Stimulated activated naive CD8-positive, alpha-beta T cell treated with anti-CD3 and anti-CD28 coated beads, Interleukin-15, amount 100 ng/mL, for 72 hours (primary cell): Measurements from ENCODE around the gene TSPAN18.
A peak's percentile ranks its signal among the peaks of the same experiment; 100 is the strongest.

Source experiments
- ATAC-seq: fragments of 150-1000 bp; cut with Tn5 transposase; 2 replicates; pipeline ENCODE4 v1.10.0; 2021; ENCODE audit warnings: mild to moderate bottlenecking, moderate library complexity
- DNase-seq, 2 donors: peaks; one replicate each; pipeline ENCODE4 v3.0.0; 2021 to 2022
- H3K27ac Mint-ChIP-seq, 2 donors: one replicate each; pipeline ENCODE4 v1.8.0; 2022; ENCODE audit warnings: mild to moderate bottlenecking in 2 of 2, mixed read lengths in 2 of 2, moderate library complexity in 2 of 2
- H3K27me3 Mint-ChIP-seq: one replicate; pipeline ENCODE4 v1.8.0; 2022; ENCODE audit warnings: mixed read lengths
- H3K4me1 Mint-ChIP-seq: one replicate; pipeline ENCODE4 v1.8.0; 2022; ENCODE audit warnings: mild to moderate bottlenecking, mixed read lengths
- H3K4me3 Mint-ChIP-seq, 2 donors: one replicate each; pipeline ENCODE4 v1.8.0; 2022; ENCODE audit warnings: mild to moderate bottlenecking in 2 of 2, mixed read lengths in 2 of 2, moderate library complexity in 1 of 2
- H3K9me3 Mint-ChIP-seq, 2 donors: one replicate each; pipeline ENCODE4 v1.8.0; 2022; ENCODE audit warnings: mixed read lengths in 2 of 2

TSPAN18 gene

DNA sequence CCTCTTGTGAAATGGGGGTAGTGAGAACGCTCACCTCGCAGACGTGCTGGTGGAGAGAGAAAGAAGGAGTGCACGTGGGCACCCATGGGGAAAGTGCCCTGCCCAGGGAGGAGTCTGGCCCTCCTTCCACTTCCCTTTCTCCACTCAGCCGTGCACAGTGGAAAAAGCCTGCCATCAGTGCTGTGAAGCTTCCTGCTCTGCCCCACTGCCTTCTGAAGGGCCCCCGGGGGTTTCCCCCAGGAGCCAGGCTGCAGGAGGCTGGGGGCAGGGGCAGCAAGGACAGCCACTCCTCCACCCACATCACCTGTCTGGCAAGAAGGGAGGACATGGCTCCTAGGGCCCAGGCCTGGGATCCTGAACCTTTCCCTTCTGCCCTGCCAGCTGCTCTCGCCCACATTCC is 216.4 kb downstream of the TSPAN18 start:
- no peaks in the 10 kb centered on the region for H3K9me3 Mint-ChIP-seq
- no peaks in the 10 kb centered on the region for H3K27me3 Mint-ChIP-seq
- DNase-seq (peak in 1 of 2 donors; percentile 40), ATAC-seq (peak; percentile 77)
- H3K27ac Mint-ChIP-seq = no peak overlapping the region
- peaks cover 40% of the 10 kb centered on the region for H3K4me1 Mint-ChIP-seq
- H3K4me3 Mint-ChIP-seq = peak overlapping the region in 1 of 2 donors; percentile 72

DNA sequence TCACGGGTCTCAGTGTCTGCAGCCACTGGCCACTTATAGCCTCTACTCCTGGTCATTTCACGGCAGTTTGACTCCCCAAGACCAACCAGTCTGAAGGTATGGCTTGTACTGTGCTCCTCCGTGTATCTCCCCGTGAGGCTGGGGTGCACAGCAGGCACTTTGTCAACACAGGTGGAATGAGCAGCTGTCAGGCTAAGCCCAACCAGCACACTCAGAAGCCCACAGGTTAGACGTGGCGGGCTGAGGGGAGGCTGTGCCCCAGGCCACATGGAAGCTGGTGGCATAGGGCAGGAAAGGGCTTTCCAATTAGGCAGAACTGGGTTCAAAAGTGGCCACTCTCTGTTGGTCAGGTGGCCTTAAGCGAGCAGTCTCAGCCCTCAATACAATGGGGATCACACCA is 216.9 kb downstream of the TSPAN18 start:
- H3K27me3 Mint-ChIP-seq = peaks cover 3% of the 10 kb centered on the region
- ATAC-seq (no peak), DNase-seq (no peak)
- peak overlapping the region in 1 of 2 donors; percentile 72 for H3K4me3 Mint-ChIP-seq
- H3K4me1 Mint-ChIP-seq = peaks cover 42% of the 10 kb centered on the region
- no peak overlapping the region for H3K27ac Mint-ChIP-seq
- H3K9me3 Mint-ChIP-seq = no peaks in the 10 kb centered on the region

GRCh38 chr11:44944181-44944852 is 217.6 kb downstream of the TSPAN18 start:
- DNase-seq (no peak), ATAC-seq (no peak)
- Mint-ChIP-seq H3K27me3 (peaks cover 8% of the 10 kb centered on the region), H3K9me3 (no peaks in the 10 kb centered on the region), H3K4me1 (peaks cover 48% of the 10 kb centered on the region), H3K4me3 (no peak overlapping the region), H3K27ac (no peak overlapping the region)

- no peak overlapping the region for H3K27ac Mint-ChIP-seq
- no peak overlapping the region for H3K4me3 Mint-ChIP-seq
- no peaks in the 10 kb centered on the region for H3K9me3 Mint-ChIP-seq
- H3K4me1 Mint-ChIP-seq = peaks cover 49% of the 10 kb centered on the region
- ATAC-seq (no peak), DNase-seq (no peak)
- H3K27me3 Mint-ChIP-seq = peaks cover 8% of the 10 kb centered on the region
Measured at GRCh38 chr11:44944853-44945235, 218.1 kb downstream of the TSPAN18 start.

DNA sequence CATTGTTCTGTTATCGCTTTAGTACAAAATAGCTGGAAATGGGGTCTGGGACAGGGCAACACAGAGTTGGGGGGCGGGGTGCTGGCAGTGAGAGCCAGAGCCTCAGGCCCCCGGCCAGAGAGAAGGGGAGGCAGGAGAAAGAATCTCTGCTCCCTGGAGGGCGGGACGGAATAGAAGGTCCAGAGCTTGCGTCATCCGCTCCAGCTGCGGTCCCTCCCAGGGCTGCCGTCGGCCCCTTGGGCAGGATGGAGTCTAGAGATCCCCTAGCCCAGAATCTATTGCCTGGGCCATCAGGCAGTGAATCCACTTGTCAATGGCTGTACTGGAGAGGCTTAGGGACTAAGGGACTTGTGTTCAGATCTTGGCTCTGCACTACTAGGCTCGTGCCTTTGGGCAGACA is 218.9 kb downstream of the TSPAN18 start:
- ATAC-seq (no peak), DNase-seq (no peak)
- Mint-ChIP-seq H3K4me1 (peaks cover 49% of the 10 kb centered on the region), H3K9me3 (no peaks in the 10 kb centered on the region), H3K27me3 (peaks cover 8% of the 10 kb centered on the region), H3K4me3 (no peak overlapping the region), H3K27ac (no peak overlapping the region)

DNA sequence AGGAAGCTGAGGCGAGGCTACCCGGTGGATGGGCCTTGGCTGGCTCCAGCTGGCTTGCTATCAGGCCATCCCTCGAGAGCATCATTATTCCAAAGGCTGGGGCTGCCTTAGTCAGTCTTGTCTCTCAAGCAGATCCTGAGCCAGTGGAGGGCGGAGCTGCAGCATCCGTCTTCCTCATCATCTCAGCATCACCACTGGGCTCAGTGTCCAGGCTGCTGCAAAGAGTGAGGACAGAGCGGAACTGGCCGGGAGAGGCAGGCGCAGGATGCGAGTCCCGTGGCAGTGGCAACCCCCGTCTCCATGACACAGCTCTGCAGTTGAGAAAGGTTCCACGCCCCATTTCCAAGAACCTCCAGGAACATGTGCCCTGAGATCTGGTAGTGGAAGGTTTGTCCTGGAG is 219.5 kb downstream of the TSPAN18 start:
- peaks cover 49% of the 10 kb centered on the region for H3K4me1 Mint-ChIP-seq
- H3K4me3 Mint-ChIP-seq = no peak overlapping the region
- H3K27ac Mint-ChIP-seq = no peak overlapping the region
- no peaks in the 10 kb centered on the region for H3K9me3 Mint-ChIP-seq
- H3K27me3 Mint-ChIP-seq = peaks cover 8% of the 10 kb centered on the region
- DNase-seq = no peak
- no peak for ATAC-seq

- Mint-ChIP-seq H3K4me1 (peaks cover 44% of the 10 kb centered on the region), H3K4me3 (no peak overlapping the region), H3K9me3 (no peaks in the 10 kb centered on the region), H3K27me3 (peaks cover 8% of the 10 kb centered on the region), H3K27ac (no peak overlapping the region)
- no peak for DNase-seq
- ATAC-seq = no peak
Measured at GRCh38 chr11:44947114-44947513, 220.4 kb downstream of the TSPAN18 start.

- peaks cover 8% of the 10 kb centered on the region for H3K27me3 Mint-ChIP-seq
- H3K27ac Mint-ChIP-seq = peak overlapping the region in 1 of 2 donors; percentile 40
- no peak for DNase-seq
- ATAC-seq = no peak
- no peaks in the 10 kb centered on the region for H3K9me3 Mint-ChIP-seq
- peaks cover 33% of the 10 kb centered on the region for H3K4me1 Mint-ChIP-seq
- H3K4me3 Mint-ChIP-seq = no peak overlapping the region
Measured at GRCh38 chr11:44948155-44948554, 221.4 kb downstream of the TSPAN18 start.

GRCh38 chr11:44949160-44950030 is 222.6 kb downstream of the TSPAN18 start:
- peaks cover 25% of the 10 kb centered on the region for H3K4me1 Mint-ChIP-seq
- no peaks in the 10 kb centered on the region for H3K9me3 Mint-ChIP-seq
- H3K27me3 Mint-ChIP-seq = peaks cover 8% of the 10 kb centered on the region
- ATAC-seq = peak; percentile 33
- peak overlapping the region; percentile 79 to 88 for H3K4me3 Mint-ChIP-seq
- peak in 1 of 2 donors; percentile 23 for DNase-seq
- no peak overlapping the region for H3K27ac Mint-ChIP-seq

DNA sequence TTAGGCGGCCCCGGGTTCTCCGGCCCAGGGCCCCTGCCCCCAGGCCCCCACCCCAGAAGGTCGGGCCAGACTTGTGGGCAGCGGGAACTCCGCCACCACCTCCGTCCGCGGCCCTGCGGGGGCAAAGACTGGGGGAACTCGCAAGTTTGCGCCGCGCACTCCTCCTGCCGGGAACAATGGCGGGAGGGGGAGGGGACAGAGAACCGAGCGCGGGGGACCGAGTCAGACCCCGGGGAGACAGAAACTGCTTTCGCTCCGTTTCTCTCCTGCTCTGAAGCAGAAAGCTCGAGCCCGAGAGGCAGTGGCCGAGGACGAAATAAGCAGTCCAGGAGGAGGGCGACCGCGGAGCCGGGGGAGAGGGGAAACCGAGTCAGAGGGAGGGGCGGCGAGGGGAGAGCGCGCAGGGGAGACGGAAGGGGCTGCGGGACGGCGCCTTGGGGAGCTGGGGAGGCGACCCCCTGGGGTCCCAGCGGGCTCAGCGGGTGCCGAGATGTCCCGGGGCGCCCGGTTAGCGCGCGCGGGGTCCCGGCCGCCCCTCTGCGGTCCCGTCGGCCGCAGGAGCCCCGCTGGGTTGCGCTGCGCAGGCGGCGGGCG is 223.4 kb downstream of the TSPAN18 start:
- H3K27ac Mint-ChIP-seq = peak overlapping the region in 1 of 2 donors; percentile 76
- H3K9me3 Mint-ChIP-seq = no peaks in the 10 kb centered on the region
- DNase-seq (peak; percentile 37 to 41), ATAC-seq (peak; percentile 36)
- peaks cover 8% of the 10 kb centered on the region for H3K27me3 Mint-ChIP-seq
- H3K4me3 Mint-ChIP-seq = peak overlapping the region; percentile 79 to 88
- peaks cover 25% of the 10 kb centered on the region for H3K4me1 Mint-ChIP-seq

DNA sequence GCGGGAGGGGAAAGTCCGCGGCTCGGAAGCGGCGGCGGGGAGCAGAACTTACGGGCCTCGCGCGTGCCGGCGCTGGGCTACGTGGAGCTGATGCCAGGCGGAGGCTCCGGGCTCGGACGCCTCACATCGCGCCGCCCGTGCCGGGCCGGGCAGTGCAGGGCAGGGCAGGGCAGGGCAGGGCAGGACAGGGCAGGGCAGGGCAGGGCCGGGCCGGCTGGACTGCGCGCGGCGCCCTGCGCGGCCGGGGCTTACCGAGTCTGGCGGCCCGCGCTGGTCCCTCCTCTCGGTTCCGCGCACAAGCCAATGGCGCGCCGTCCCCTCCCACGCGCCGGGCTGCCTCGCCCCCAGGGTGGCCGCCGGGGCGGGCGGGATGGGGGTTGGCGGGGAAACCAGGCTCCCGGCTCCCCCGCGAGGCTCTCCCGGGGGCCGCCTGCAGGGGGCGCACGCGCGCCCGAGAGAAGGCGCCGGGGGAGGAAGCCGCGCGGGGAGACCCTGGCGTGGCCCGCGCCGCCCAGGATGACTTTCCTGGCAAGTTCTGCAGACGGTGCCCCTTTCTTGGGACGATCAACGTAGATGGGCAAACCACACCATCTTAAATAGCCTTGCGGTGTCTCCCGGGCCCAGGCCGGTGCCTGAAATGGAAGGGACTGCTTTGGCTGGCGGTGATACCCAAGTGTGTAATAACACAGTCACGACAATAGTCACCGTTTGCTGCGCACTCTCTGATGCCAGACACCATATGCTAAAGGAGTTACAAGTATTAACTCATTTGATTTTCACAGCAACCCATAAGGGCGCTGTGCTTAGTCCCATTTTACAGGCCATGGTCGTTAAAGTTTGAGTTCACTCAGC is 224.1 kb downstream of the TSPAN18 start, which contains the start of gene TP53I11:
Gene TP53I11, minus strand, starts transcription at position 259 of the 852 bp plus-strand sequence. CDS start 12,548 bp downstream, outside the sequence.
- DNase-seq (peak; percentile 74), ATAC-seq (peak; percentile 81)
- peaks cover 8% of the 10 kb centered on the region for H3K27me3 Mint-ChIP-seq
- H3K4me3 Mint-ChIP-seq = peak within 1 kb of the TSS; percentile 79 to 88
- H3K9me3 Mint-ChIP-seq = no peaks in the 10 kb centered on the region
- peaks cover 28% of the 10 kb centered on the region for H3K4me1 Mint-ChIP-seq
- peak within 1 kb of the TSS in 1 of 2 donors; percentile 76 for H3K27ac Mint-ChIP-seq

GRCh38 chr11:44952082-44952481 is 225.3 kb downstream of the TSPAN18 start:
- Mint-ChIP-seq H3K27ac (no peak overlapping the region), H3K4me3 (no peak overlapping the region), H3K4me1 (peaks cover 29% of the 10 kb centered on the region), H3K27me3 (peaks cover 8% of the 10 kb centered on the region), H3K9me3 (no peaks in the 10 kb centered on the region)
- no peak for DNase-seq
- ATAC-seq = no peak

GRCh38 chr11:44952500-44953260 is 225.9 kb downstream of the TSPAN18 start:
- Mint-ChIP-seq H3K4me1 (peaks cover 29% of the 10 kb centered on the region), H3K27ac (no peak overlapping the region), H3K4me3 (no peak overlapping the region), H3K27me3 (peaks cover 8% of the 10 kb centered on the region), H3K9me3 (no peaks in the 10 kb centered on the region)
- no peak for DNase-seq
- ATAC-seq = no peak

GRCh38 chr11:44954051-44954906 is 227.5 kb downstream of the TSPAN18 start:
- no peak for DNase-seq
- H3K4me3 Mint-ChIP-seq = no peak overlapping the region
- H3K27me3 Mint-ChIP-seq = no peaks in the 10 kb centered on the region
- peak overlapping the region in 1 of 2 donors; percentile 71 for H3K27ac Mint-ChIP-seq
- H3K9me3 Mint-ChIP-seq = no peaks in the 10 kb centered on the region
- ATAC-seq = no peak
- H3K4me1 Mint-ChIP-seq = peaks cover 21% of the 10 kb centered on the region
